Cardiac muscle cell (in vitro differentiated cells and primary cell): Measurements from ENCODE around the gene TTC9. TPM values are rescaled to one million over a fixed set of nuclear protein-coding genes. Genes with fewer than 3 reads are reported as not detected.

ENCODE experiments used
- DNase-seq, 2 donors: peaks; one replicate each; pipeline versions ENCODE4 v3.0.0 to v3.0.0-alpha.2; 2010 to 2017; ENCODE audit warnings: low read depth in 1 of 2, low spot score in 1 of 2
- H3K27ac ChIP-seq: fragments of 200-600 bp; sonication (generic); 2 replicates; pipeline ENCODE4 v1.5.1; 2016
- H3K27me3 ChIP-seq: fragments of 200-600 bp; sonication (generic); 2 replicates; pipeline ENCODE4 v1.6.0; 2016; ENCODE audit warnings: control low read depth
- H3K36me3 ChIP-seq: fragments of 200-600 bp; sonication (generic); 2 replicates; pipeline ENCODE4 v1.5.1; 2016; ENCODE audit warnings: control low read depth
- H3K4me1 ChIP-seq: fragments of 200-600 bp; sonication (generic); 2 replicates; pipeline ENCODE4 v1.8.1; 2017; ENCODE audit warnings: low read depth, mild to moderate bottlenecking, mixed run types
- H3K4me3 ChIP-seq: fragments of 200-600 bp; sonication (generic); 2 replicates; pipeline ENCODE4 v1.5.1; 2016; ENCODE audit warnings: mild to moderate bottlenecking
- H3K9me3 ChIP-seq: fragments of 200-600 bp; sonication (generic); 2 replicates; pipeline ENCODE4 v1.5.1; 2017; ENCODE audit warnings: low read depth, mild to moderate bottlenecking, control low read depth
- polyA plus RNA-seq: library from polyadenylated mRNA; unstranded; fragments of >200 nt; fragmentation: Nextera tagmentation; extraction: Ambion mirVana; gene quantifications from 2 replicates; pipeline ENCODE4 v1.2.1, GENCODE V29; 2016
- total RNA-seq: library from RNA; depleted of rRNA; stranded (reverse); fragments of >200 nt; gene quantifications from 2 replicates; pipeline ENCODE4 v1.2.3, GENCODE V29; 2016
- TF ChIP-seq, protein P1 (sequence below): IDR thresholded peaks from 2 replicates; pipeline ENCODE4 v1.5.1; 2012; ENCODE audit warnings: low read depth, mild to moderate bottlenecking, low read length

The TTC9 gene
- total and polyA plus RNA-seq, 2 experiments from 2014 or later, result 1.3 TPM

GRCh38 chr14:70718383-70719118, 76.8 kb downstream of the TTC9 start:
- Histone ChIP-seq H3K9me3 (no peaks in the 10 kb centered on the region), H3K27me3 (no peaks in the 10 kb centered on the region), H3K4me1 (no peaks in the 10 kb centered on the region), H3K27ac (no peak overlapping the region), H3K4me3 (no peak overlapping the region), H3K36me3 (no peaks in the 10 kb centered on the region)
- TF ChIP-seq, protein P1, sequence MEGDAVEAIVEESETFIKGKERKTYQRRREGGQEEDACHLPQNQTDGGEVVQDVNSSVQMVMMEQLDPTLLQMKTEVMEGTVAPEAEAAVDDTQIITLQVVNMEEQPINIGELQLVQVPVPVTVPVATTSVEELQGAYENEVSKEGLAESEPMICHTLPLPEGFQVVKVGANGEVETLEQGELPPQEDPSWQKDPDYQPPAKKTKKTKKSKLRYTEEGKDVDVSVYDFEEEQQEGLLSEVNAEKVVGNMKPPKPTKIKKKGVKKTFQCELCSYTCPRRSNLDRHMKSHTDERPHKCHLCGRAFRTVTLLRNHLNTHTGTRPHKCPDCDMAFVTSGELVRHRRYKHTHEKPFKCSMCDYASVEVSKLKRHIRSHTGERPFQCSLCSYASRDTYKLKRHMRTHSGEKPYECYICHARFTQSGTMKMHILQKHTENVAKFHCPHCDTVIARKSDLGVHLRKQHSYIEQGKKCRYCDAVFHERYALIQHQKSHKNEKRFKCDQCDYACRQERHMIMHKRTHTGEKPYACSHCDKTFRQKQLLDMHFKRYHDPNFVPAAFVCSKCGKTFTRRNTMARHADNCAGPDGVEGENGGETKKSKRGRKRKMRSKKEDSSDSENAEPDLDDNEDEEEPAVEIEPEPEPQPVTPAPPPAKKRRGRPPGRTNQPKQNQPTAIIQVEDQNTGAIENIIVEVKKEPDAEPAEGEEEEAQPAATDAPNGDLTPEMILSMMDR, result no peak
- DNase-seq, result no peak

DNA sequence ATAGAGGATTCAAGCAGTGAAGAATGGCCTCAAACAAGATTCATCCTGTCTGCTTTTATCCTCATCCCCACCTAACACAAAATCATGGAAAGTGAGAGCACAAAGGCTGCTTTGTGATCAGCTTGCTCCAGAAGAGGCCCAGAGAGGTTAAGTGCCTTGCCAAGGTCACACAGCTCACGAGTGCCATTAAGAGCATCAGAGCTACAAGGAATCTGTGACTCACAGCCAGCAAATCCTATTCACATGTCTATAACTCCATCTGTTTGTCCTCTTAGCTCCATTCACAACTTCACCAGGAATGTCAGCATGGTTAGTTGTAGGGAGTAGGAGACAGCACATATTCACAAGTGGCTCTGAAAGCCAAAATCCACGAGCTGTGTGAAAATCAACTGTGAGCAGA, 79.8 kb downstream of the TTC9 start:
- H3K4me3 ChIP-seq, result no peak overlapping the region
- H3K27me3 ChIP-seq, result no peaks in the 10 kb centered on the region
- no peaks in the 10 kb centered on the region for H3K4me1 ChIP-seq
- no peaks in the 10 kb centered on the region for H3K9me3 ChIP-seq
- H3K27ac ChIP-seq, result no peak overlapping the region
- no peaks in the 10 kb centered on the region for H3K36me3 ChIP-seq
- DNase-seq, result no peak
- TF ChIP-seq, protein P1, result no peak

GRCh38 chr14:70722418-70722817, 80.7 kb downstream of the TTC9 start:
- DNase-seq, result no peak
- H3K4me1 ChIP-seq, result no peaks in the 10 kb centered on the region
- H3K4me3 ChIP-seq, result no peak overlapping the region
- no peaks in the 10 kb centered on the region for H3K9me3 ChIP-seq
- TF ChIP-seq, protein P1, result no peak
- H3K27me3 ChIP-seq, result no peaks in the 10 kb centered on the region
- H3K27ac ChIP-seq, result no peak overlapping the region
- H3K36me3 ChIP-seq, result no peaks in the 10 kb centered on the region

- no peak overlapping the region for H3K4me3 ChIP-seq
- H3K27ac ChIP-seq, result no peak overlapping the region
- DNase-seq, result no peak
- H3K36me3 ChIP-seq, result no peaks in the 10 kb centered on the region
- no peaks in the 10 kb centered on the region for H3K4me1 ChIP-seq
- TF ChIP-seq, protein P1, result no peak
- no peaks in the 10 kb centered on the region for H3K27me3 ChIP-seq
- H3K9me3 ChIP-seq, result no peaks in the 10 kb centered on the region
These were observed 81.6 kb downstream of the TTC9 start for GRCh38 chr14:70723276-70723675.

GRCh38 chr14:70724110-70724509, 82.4 kb downstream of the TTC9 start:
- TF ChIP-seq, protein P1, result no peak

More at GRCh38 chr14:70724110-70724509, 82.4 kb downstream of the TTC9 start:
- no peaks in the 10 kb centered on the region for H3K27me3 ChIP-seq
- no peaks in the 10 kb centered on the region for H3K9me3 ChIP-seq
- no peak for DNase-seq
- H3K4me3 ChIP-seq, result no peak overlapping the region
- H3K36me3 ChIP-seq, result no peaks in the 10 kb centered on the region
- H3K4me1 ChIP-seq, result no peaks in the 10 kb centered on the region
- no peak overlapping the region for H3K27ac ChIP-seq
